HG02798 (cell line): ENCODE results near the gene SYNE3.

Experiments used
- ATAC-seq: cut with Tn5 transposase; IDR thresholded peaks from one replicate; pipeline ENCODE4 v1.9.1; 2021; ENCODE audit warnings: mild to moderate bottlenecking; ENCODE audit not compliant: unreplicated experiment, poor library complexity

Gene SYNE3

DNA sequence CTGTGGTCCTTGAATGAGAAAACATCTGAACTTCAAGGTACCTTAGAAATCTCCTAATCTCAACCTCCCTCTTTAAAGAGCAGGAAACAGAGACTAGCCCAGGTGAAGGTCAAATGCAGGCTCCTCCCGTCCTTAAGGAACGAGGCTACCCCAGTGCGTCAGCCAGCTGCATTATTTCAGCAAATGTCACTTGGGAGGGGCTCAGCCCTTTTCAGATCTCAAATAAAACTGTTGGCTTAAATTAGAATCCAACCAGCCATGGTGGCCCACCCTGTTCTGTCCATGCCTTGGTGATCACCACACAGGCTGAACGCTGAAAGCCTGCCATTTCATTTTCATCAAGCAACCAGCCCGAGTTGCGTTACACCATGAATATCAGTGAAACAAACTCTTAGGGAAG is 7.0 kb downstream of the SYNE3 start:
- no peak for ATAC-seq

DNA sequence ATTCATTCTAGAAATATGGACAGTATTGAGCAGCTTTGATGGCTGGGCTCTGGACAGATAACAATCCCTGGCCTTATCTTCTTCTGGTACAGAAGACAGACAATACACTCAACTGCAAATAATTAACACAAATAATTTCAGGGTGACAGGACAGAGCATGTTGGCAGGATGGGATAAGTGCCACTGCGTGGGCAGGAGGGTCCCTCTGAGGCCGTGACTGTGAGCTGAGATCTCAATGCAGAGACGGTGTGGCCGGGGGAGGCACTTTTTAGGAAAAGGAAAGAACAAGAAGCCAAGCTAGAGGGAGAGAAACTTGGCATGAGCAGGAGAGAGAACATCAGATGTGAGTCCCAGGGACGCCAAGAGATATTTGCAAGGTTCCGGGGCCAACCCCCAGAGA is 8.1 kb downstream of the SYNE3 start:
- ATAC-seq, result no peak

DNA sequence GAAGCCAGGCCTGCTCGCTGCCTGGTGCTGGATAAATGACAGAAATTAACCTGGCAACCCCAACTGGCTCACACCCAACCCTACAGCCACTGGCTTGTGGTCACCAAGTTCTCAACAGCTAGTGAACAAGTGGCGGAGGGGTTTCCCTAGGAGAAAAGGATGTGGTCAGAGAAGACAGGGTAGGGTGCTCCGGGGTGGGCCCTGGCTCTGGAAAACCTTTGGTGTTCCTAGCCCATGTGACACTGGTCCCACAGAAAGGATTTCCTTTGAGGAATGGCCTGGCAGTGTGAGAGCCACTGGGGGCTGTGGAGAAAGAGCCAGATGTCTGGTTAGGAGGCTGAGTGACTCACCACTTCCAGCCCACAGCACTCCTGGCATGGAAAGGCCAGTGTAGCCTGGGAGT is 8.7 kb downstream of the SYNE3 start:
- ATAC-seq, result peak; percentile 35

GRCh38 chr14:95507174-95507573 is 9.3 kb downstream of the SYNE3 start:
- no peak for ATAC-seq

GRCh38 chr14:95505030-95505589 is 11.3 kb downstream of the SYNE3 start:
- no peak for ATAC-seq

GRCh38 chr14:95504135-95505029 is 12.1 kb downstream of the SYNE3 start:
- peak; percentile 23 for ATAC-seq

DNA sequence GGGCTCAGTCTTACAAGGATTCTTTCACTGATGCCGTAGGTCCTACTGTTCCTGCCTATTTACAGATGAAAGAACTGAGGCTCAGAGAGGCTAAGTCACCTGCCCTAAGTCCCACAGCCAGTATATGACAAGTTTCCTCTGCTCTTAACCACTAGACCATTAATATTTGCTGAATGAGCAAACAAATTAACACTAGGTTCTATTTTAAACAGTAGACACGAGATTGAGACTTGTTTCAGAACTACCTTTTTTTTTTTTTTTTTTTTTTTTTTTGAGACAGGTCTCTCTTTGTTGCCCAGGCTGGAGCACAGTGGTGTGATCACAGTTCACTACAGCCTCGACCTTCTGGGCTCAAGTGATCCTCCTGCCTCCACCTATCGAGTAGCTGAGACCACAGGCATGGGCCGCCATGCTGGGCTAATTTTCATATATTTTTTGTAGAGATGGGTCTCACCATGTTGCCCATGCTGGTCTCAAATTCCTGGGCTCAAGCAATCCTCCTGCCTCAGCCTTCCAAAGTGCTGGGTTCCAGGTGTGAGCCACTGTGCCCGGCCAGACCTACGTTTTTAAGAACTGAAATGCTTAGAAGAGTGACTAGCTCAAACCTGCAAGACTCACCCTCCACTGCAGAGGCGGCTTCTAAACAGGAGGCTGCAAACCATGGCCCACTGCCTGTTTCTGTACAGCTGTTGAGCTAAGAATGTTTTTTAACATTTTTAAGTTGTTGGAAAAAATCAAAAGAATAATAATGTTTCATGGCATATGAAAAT is 12.9 kb downstream of the SYNE3 start:
- peak; percentile 65 for ATAC-seq

DNA sequence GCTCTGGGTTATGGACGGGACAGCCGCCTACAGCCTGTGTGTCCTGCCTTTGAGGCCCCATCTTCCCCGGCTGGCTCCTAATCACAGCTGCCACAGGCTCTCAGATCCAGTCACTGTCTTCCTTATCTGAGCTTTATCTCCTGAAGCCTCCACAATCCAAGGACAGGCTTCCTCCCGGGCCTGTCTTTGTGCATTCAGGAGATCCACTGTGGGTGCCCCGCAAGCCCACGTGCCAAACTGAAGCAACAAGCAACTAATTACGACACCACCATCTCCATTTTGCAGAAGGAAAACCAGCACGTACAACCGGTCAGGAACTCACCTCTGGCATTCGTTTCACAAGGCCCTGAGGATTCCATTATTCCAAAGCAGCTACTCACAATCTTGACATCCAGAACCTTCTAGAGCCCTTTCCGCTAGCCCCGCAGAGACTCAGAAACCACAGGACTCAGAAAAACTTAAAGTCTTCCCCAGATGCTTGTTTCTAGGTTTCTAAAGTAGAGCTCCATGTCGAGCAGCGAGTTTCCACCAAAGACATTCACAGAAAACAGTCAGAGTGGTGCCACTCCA is 14.0 kb downstream of the SYNE3 start:
- ATAC-seq, result no peak

DNA sequence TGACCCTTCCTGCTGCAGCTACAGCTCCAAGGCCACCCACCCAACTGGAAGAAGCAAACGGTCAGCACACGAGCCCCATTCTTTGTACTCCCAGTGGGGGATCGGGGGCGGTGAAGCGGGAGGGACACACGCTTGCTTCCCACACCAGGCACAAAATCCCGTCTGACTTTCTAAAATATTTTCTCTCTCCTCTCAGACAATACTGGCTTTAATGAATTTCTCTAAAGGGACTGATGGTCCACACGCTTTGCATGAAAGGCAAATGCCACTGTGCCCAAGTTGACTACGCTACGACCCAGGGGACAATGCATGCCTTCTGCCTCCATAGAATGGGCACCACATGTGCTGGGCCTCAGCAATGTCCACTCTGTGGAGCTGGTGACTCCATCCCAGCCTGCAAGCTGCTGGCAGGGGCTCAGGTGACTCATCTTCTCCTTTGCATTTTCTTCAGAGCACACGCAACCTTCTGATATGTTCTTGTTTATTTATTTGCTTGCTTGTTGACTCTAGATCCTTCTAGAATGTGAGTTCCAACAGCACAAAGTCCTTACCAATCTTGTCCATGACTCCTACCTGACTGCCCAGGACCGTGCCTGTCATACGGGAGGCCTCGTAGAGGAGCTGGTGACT is 15.6 kb downstream of the SYNE3 start:
- no peak for ATAC-seq

DNA sequence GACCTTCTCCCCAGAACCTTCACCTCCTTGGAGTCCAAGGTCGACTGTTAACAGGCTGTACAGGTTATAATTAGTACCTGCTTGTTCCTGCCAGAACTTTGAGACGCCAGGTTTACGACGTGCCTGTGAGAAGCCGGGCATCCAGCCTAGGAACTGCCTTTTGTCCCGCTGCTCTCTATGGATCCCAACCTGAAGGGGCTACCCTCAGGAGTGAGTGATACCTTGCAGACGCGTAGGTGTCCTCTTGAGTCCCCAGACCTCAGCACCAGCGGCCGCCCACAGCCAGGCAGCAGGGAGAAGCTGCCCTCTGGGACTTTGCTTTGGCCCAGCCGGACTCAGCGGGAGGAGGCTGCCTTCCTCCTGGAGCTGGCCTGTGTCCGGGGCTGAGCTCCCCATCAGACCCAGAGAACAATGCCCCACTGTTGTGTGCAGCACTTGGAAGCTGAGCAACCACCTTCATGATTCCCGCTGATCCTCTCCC is 16.2 kb downstream of the SYNE3 start:
- no peak for ATAC-seq

- no peak for ATAC-seq
Observed at GRCh38 chr14:95499354-95499750, 17.1 kb downstream of the SYNE3 start.

DNA sequence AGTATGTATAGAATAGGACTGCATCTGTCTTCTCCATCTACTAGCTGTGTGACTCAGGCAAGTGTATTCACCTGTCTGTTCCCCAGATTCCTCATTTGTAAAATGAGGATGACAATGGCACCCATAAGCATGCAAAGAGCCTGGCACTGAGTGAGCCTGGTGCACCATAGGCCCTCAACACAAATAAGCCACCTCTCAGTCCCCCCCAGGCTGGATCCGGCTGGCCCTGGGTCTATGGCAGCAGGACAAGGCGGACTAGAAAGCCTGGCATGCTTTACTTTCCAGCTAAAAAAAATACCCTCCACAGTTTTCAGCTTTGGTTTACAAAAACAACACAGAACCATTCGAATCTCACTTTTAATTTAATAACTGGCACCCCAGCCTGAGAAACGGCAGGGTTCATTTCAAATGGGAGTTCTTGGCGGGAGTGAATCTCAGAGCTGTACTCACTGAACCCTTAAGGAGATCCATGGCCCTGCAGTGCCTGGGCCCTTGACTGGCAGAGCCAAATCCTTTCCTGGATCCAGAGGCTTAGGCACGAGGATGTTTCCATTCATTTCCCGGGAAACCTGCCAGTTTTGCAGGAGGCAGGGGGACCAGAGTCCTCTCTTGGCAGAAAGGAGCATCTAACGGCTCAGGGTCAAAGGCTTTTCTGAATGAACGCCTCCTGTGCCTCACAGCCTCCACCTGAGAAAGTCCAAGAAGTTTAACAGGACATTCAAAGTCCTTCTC is 17.7 kb downstream of the SYNE3 start:
- no peak for ATAC-seq

DNA sequence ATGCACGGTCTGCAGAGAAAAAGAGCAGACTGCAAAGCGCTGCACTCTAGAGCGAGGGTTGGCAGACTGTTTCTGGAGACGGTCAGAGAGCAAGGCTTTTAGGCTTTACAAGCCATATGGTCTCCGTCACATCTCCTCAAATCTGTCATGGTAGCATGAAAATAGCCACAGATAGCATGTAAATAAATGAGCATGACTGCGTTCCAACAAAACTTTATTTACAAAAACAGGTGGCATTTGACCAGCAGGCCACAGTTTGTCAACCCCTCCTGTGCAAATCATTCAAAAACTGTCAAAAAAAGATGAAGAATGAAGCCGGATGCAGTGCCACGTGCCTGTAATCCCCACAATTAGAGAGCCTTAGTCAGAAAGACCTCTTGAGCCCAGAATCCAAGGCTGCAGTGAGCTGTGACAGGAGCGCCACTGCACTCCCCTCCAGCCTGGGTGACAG is 18.9 kb downstream of the SYNE3 start:
- ATAC-seq, result no peak

- no peak for ATAC-seq
Observed at GRCh38 chr14:95496690-95497259, 19.7 kb downstream of the SYNE3 start.

- peak; percentile 8 for ATAC-seq
Observed at GRCh38 chr14:95496111-95496681, 20.3 kb downstream of the SYNE3 start.

DNA sequence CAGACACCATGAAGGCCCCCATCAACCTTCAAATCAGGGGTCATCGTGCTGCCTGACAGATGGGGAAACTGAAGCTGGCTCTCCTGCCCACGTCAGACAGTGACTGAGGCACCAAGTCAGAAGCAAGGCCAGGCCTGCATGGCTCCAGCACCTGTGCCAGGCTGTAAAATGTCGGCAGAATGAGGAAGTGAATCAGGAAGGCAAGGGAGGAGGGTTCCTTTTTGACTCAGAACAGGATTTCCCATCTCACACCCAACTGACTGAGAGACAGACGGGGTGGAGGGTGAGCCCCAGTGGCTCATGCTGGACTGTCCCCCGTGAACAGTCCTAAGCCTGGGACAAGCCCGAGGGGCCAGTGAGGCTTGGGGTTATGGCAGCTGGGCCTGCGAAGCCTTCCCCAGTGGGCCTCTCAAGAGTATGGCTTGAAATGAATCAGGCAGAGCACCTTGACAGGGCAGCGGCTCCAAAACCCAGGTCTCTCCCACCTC is 20.9 kb downstream of the SYNE3 start:
- peak; percentile 86 for ATAC-seq

DNA sequence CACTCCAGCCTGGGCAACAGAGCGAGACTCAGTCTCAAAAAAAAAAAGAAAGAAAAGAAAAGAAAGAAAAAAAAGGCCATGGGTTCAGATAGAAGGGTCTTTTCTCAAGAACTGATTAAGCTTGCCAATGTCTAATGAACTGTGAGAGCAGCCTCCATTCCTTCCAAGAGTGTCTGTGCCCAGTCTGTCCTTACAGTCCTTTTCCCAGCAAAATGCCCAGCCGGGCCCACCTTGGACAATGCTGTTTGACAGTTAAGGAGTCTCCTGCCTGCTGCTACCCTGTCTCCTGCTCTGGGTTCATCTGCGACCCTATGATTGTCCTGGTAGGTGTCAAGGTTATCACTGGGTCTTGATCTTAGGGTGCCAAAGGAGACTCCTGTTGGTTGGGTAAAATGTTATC is 21.4 kb downstream of the SYNE3 start:
- ATAC-seq, result no peak

GRCh38 chr14:95494456-95494855 is 22.0 kb downstream of the SYNE3 start:
- no peak for ATAC-seq

GRCh38 chr14:95493976-95494375 is 22.5 kb downstream of the SYNE3 start:
- ATAC-seq, result no peak
